HCT116 (cell line): ENCODE results near the gene C15orf61. TPM values are rescaled to one million over a fixed set of nuclear protein-coding genes. Genes with fewer than 3 reads are reported as not detected.

Experiments used
- ATAC-seq: fragments of 200-7000 bp; cut with Tn5 transposase; 2 replicates; pipeline ENCODE4 v1.9.1; 2020; ENCODE audit warnings: mild to moderate bottlenecking, moderate library complexity
- BruUV-seq: library from RNA; stranded (reverse); fragments of 400-500 nt; replicated peaks from 2 replicates; lab custom pipeline; 2021; lab: Mats Ljungman, UMichigan
- CTCF ChIA-PET: fragments of 300-600 bp; sonication (Branson Sonifier 250); formaldehyde crosslinking; loops from one replicate; lab custom pipeline; 2021; ENCODE audit warnings: antibody characterized with exemption; lab: Charles Lee
- POLR2A ChIA-PET: fragments of 300-600, 350-600 bp; sonication (Branson Sonifier 250); formaldehyde crosslinking; loops from one replicate; lab custom pipeline; 2021; ENCODE audit warnings: antibody characterized with exemption; lab: Charles Lee
- RAD21 ChIA-PET, 2 experiments: fragments of 300-600 bp; sonication (Branson Sonifier 250); formaldehyde crosslinking; loops; one replicate each; lab custom pipeline; 2023; ENCODE audit warnings: low total read pairs in 2 of 2; ENCODE audit not compliant: uncharacterized antibody in 2 of 2, unreplicated experiment in 2 of 2, low non-redundant PET in 1 of 2; lab: Charles Lee
- DNase-seq: peaks from one replicate; pipeline ENCODE4 v3.0.0-alpha.2; 2010; ENCODE audit warnings: low read depth, low spot score
- H2AFZ ChIP-seq: fragments of 200-600 bp; shearing (Covaris generic), sonication (generic); 2 replicates; pipeline ENCODE4 v1.6.1; 2017; ENCODE audit warnings: low read depth, mixed run types, mixed read lengths, antibody characterized with exemption, low read length; ENCODE audit not compliant: poor library complexity, severe bottlenecking
- H3K27ac ChIP-seq: 2 replicates; pipeline ENCODE4 v1.5.1; 2012; ENCODE audit warnings: low read depth, low read length
- H3K27me3 ChIP-seq: fragments of 200-600 bp; sonication (generic); 2 replicates; pipeline ENCODE4 v1.6.1; 2016; ENCODE audit warnings: mixed run types, low read length, mixed read lengths; ENCODE audit not compliant: insufficient read depth
- H3K36me3 ChIP-seq, 2 experiments: fragments of 200-500 bp in 1 of 2; fragments of 200-600 bp in 1 of 2; sonication (Bioruptor generic) in 1 of 2; sonication (generic) in 1 of 2; 2 replicates each; pipeline versions ENCODE4 v1.5.1 to v1.6.1; 2014 to 2016; ENCODE audit warnings: low read length in 2 of 2, inconsistent platforms in 1 of 2, mixed read lengths in 1 of 2, mixed run types in 1 of 2; ENCODE audit not compliant: insufficient read depth in 2 of 2, control insufficient read depth in 1 of 2
- H3K4me1 ChIP-seq, 2 experiments: fragments of 200-600 bp in 1 of 2; sonication (generic) in 1 of 2; 2 replicates each; pipeline versions ENCODE4 v1.5.1 to v1.6.1; 2012 to 2017; ENCODE audit warnings: low read length in 2 of 2, inconsistent platforms in 1 of 2, mild to moderate bottlenecking in 1 of 2, mixed read lengths in 1 of 2, mixed run types in 1 of 2, moderate library complexity in 1 of 2; ENCODE audit not compliant: insufficient read depth in 2 of 2, control insufficient read depth in 1 of 2
- H3K4me2 ChIP-seq: fragments of 200-600 bp; sonication (generic); 2 replicates; pipeline ENCODE4 v1.6.1; 2017; ENCODE audit warnings: mixed run types, low read length, mixed read lengths
- H3K4me3 ChIP-seq, 2 experiments: fragments of 200-600 bp in 1 of 2; sonication (generic) in 1 of 2; replicated peaks in 1 of 2; 2 replicates each; pipeline ENCODE4 v1.5.1; 2011 to 2016; ENCODE audit warnings: low read length in 2 of 2, control low read depth in 1 of 2, low read depth in 1 of 2, mild to moderate bottlenecking in 1 of 2, mixed read lengths in 1 of 2, mixed run types in 1 of 2
- H3K79me2 ChIP-seq: fragments of 200-600 bp; sonication (generic); 2 replicates; pipeline ENCODE4 v1.6.1; 2017; ENCODE audit warnings: mild to moderate bottlenecking, mixed run types, low read length, moderate library complexity, mixed read lengths; ENCODE audit not compliant: insufficient read depth
- H3K9ac ChIP-seq: fragments of 200-600 bp; sonication (generic); 2 replicates; pipeline ENCODE4 v1.6.1; 2016; ENCODE audit warnings: low read length, mixed read lengths
- H3K9me2 ChIP-seq: fragments of 200-600 bp; sonication (generic), shearing (Covaris generic); 2 replicates; pipeline ENCODE4 v1.6.1; 2017; ENCODE audit warnings: mixed run types, mild to moderate bottlenecking, moderate library complexity; ENCODE audit not compliant: insufficient read depth
- H3K9me3 ChIP-seq, 2 experiments: fragments of 200-500 bp in 1 of 2; fragments of 200-600 bp in 1 of 2; sonication (Bioruptor generic) in 1 of 2; sonication (generic) in 1 of 2; 2 replicates each; pipeline ENCODE4 v1.6.1; 2014 to 2017; ENCODE audit warnings: low read length in 2 of 2, mixed read lengths in 2 of 2, inconsistent platforms in 1 of 2, low read depth in 1 of 2, mild to moderate bottlenecking in 1 of 2, mixed run types in 1 of 2, moderate library complexity in 1 of 2; ENCODE audit not compliant: control insufficient read depth in 1 of 2, insufficient read depth in 1 of 2
- H4K20me1 ChIP-seq: fragments of 200-600 bp; sonication (generic), shearing (Covaris generic); 2 replicates; pipeline ENCODE4 v1.6.1; 2017; ENCODE audit warnings: mixed run types, mild to moderate bottlenecking, moderate library complexity; ENCODE audit not compliant: insufficient read depth
- ATF3 ChIP-seq: IDR thresholded peaks from 2 replicates; pipeline ENCODE4 v1.6.1; 2012
- CBX3 ChIP-seq: IDR thresholded peaks from 2 replicates; pipeline ENCODE4 v1.6.1; 2012; ENCODE audit warnings: low read depth
- POLR2A ChIP-seq: IDR thresholded peaks from 2 replicates; pipeline ENCODE4 v1.7.0; 2011; ENCODE audit warnings: borderline replicate concordance; ENCODE audit not compliant: insufficient read depth, insufficient read length; ENCODE audit errors: extremely low read depth
- REST ChIP-seq: IDR thresholded peaks from 2 replicates; pipeline ENCODE4 v1.6.1; 2012; ENCODE audit warnings: low read depth
- intact Hi-C: fragments of 100-400 bp; cut with micrococcal nuclease; formaldehyde crosslinking; loops from 2 replicates; pipeline ENCODE4 v1.10.0; 2022
- total RNA-seq: library from RNA; stranded (reverse); gene quantifications from one replicate; pipeline ENCODE4 v1.2.1, GENCODE V29; 2021; ENCODE audit not compliant: unreplicated experiment

C15orf61 gene
- total RNA-seq, 1 experiment from 2014 or later, result 9.9 TPM

GRCh38 chr15:67549736-67550135 is 28.8 kb downstream of the C15orf61 start:
- TF ChIP-seq POLR2A (no peak), ATF3 (no peak)
- ATAC-seq (no peak), DNase-seq (no peak)
- no peaks in the 10 kb centered on the region for H3K9me3 ChIP-seq
- no peaks in the 10 kb centered on the region for H3K4me1 ChIP-seq
- BruUV-seq, result no TSS peak
- CTCF ChIA-PET, result no interaction called here
- no peak overlapping the region for H2AFZ ChIP-seq
- H3K27ac ChIP-seq, result no peak overlapping the region
- no peaks in the 10 kb centered on the region for H3K27me3 ChIP-seq
- no peak overlapping the region for H3K4me2 ChIP-seq
- POLR2A ChIA-PET, result no interaction called here
- intact Hi-C loops, result no loop called here
- no peak overlapping the region for H3K9ac ChIP-seq
- no peaks in the 10 kb centered on the region for H3K9me2 ChIP-seq
- H3K4me3 ChIP-seq, result no peak overlapping the region
- RAD21 ChIA-PET, result no interaction called here
- no peaks in the 10 kb centered on the region for H3K36me3 ChIP-seq
- H4K20me1 ChIP-seq, result no peaks in the 10 kb centered on the region
- H3K79me2 ChIP-seq, result no peaks in the 10 kb centered on the region

- Histone ChIP-seq H3K4me1 (no peaks in the 10 kb centered on the region), H3K27ac (no peak overlapping the region), H3K27me3 (no peaks in the 10 kb centered on the region), H3K9me3 (no peaks in the 10 kb centered on the region), H3K79me2 (no peaks in the 10 kb centered on the region), H2AFZ (no peak overlapping the region), H3K4me3 (no peak overlapping the region), H3K9ac (no peak overlapping the region), H3K9me2 (no peaks in the 10 kb centered on the region), H3K36me3 (no peaks in the 10 kb centered on the region), H3K4me2 (no peak overlapping the region), H4K20me1 (no peaks in the 10 kb centered on the region)
- CTCF ChIA-PET, result no interaction called here
- no TSS peak for BruUV-seq
- ATAC-seq (no peak), DNase-seq (no peak)
- intact Hi-C loops, result no loop called here
- TF ChIP-seq CBX3, result no peak
- TF ChIP-seq REST, result no peak
- POLR2A ChIA-PET, result no interaction called here
- RAD21 ChIA-PET, result no interaction called here
These were observed 29.6 kb downstream of the C15orf61 start for GRCh38 chr15:67550522-67550921.
